Breast epithelium (tissue), 4 donors: ENCODE measurements around the gene EIF4G1. TPM values are rescaled to one million over a fixed set of nuclear protein-coding genes. Genes with fewer than 3 reads are reported as not detected.
A peak's percentile ranks its signal among the peaks of the same experiment; 100 is the strongest.

Source experiments
- DNase-seq, 2 donors: peaks; one replicate each; pipeline ENCODE4 v3.0.0-alpha.2; 2019; ENCODE audit warnings: low spot score in 2 of 2
- H3K27ac ChIP-seq, 2 donors: fragments of 200-600 bp; sonication (generic) in 1 of 2; one replicate each; pipeline ENCODE4 v1.5.1; 2016 to 2019; ENCODE audit warnings: mild to moderate bottlenecking in 1 of 2
- H3K27me3 ChIP-seq, 2 donors: fragments of 200-600 bp; sonication (generic) in 1 of 2; one replicate each; pipeline versions ENCODE4 v1.5.1 to v1.6.0; 2017 to 2019; ENCODE audit warnings: control low read depth in 1 of 2, mild to moderate bottlenecking in 1 of 2
- H3K36me3 ChIP-seq: fragments of 200-600 bp; one replicate; pipeline ENCODE4 v1.5.1; 2019
- H3K4me1 ChIP-seq, 2 donors: fragments of 200-600 bp; sonication (generic); one replicate each; pipeline ENCODE4 v1.5.1; 2016 to 2019; ENCODE audit warnings: control low read depth in 1 of 2
- H3K4me3 ChIP-seq, 3 donors: fragments of 200-600 bp; sonication (generic); 1 replicate in 2 of 3; 2 replicates in 1 of 3; pipeline ENCODE4 v1.5.1; 2016 to 2019; ENCODE audit warnings: mild to moderate bottlenecking in 3 of 3, moderate library complexity in 2 of 3
- H3K9me3 ChIP-seq, 2 donors: fragments of 200-600 bp; sonication (generic) in 1 of 2; one replicate each; pipeline ENCODE4 v1.5.1; 2016 to 2019; ENCODE audit warnings: control low read depth in 1 of 2
- POLR2A ChIP-seq: fragments of 450-650 bp; IDR thresholded peaks from one replicate; pipeline ENCODE4 v1.6.1; 2016; ENCODE audit warnings: antibody characterized with exemption, mild to moderate bottlenecking, moderate library complexity
- POLR2AphosphoS5 ChIP-seq, 3 donors: sonication (generic); formaldehyde crosslinking; IDR thresholded peaks; one replicate each; pipeline ENCODE4 v1.6.1; 2017; ENCODE audit warnings: antibody characterized with exemption in 3 of 3
- intact Hi-C: fragments of 100-400 bp; cut with DNase I; formaldehyde crosslinking; loops from one replicate; pipeline ENCODE4 v1.15.1; 2023; ENCODE audit warnings: low total_unique reads
- total RNA-seq, 3 donors: library from RNA; depleted of rRNA; stranded (reverse); fragments of >200 nt; gene quantifications; one replicate each; pipeline ENCODE4 v1.1.0, GENCODE V29; 2016
- TF ChIP-seq, protein P1 (sequence below), 3 donors: fragments of 450-650 bp; IDR thresholded peaks; one replicate each; pipeline ENCODE4 v1.5.1; 2016 to 2017; ENCODE audit warnings: antibody characterized with exemption in 3 of 3, mild to moderate bottlenecking in 3 of 3, moderate library complexity in 3 of 3

The EIF4G1 gene
- total RNA-seq, 3 donors from 2014 or later = 168 to 202 (median 196) TPM

DNA sequence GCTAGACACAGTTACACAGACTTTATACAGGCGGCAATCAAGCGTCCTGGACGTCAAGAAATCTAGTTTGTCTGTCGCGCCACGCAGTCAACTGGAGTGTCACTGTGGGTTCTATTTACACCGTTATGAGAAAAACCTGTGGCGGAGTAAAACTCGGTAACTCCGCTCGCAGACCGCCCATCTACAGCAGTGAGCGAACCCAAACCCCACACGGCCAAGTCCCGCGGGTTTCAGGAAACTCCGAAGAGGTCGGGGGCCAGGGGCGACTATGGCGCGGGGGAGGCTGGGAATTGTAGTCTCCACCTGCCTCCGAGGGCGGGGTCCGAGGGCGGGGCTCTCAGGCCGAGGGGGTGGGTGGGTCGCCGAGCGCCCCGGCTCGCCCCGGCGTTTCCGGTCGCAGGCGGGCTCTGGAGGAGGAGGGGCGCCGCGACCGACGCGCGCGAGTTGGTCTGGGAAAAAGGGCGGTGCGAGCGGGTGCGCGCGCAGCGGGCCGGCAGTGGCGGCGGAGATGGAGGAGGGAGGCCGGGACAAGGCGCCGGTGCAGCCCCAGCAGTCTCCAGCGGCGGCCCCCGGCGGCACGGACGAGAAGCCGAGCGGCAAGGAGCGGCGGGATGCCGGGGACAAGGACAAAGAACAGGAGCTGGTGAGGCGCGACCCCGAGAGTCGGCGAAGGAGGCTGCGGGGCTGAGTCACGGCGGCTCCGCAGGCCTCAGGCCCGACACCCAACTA lies 15.5 kb upstream of the EIF4G1 start, which contains the start of gene PSMD2:
PSMD2 (plus strand) TSS at position 483 of the 729 bp plus-strand sequence; CDS start at position 509, 26 bp downstream.
- intact Hi-C loops = no loop called here
- no peaks in the 10 kb centered on the region for H3K27me3 ChIP-seq
- DNase-seq = peak; percentile 96 to 99
- TF ChIP-seq, protein P1, sequence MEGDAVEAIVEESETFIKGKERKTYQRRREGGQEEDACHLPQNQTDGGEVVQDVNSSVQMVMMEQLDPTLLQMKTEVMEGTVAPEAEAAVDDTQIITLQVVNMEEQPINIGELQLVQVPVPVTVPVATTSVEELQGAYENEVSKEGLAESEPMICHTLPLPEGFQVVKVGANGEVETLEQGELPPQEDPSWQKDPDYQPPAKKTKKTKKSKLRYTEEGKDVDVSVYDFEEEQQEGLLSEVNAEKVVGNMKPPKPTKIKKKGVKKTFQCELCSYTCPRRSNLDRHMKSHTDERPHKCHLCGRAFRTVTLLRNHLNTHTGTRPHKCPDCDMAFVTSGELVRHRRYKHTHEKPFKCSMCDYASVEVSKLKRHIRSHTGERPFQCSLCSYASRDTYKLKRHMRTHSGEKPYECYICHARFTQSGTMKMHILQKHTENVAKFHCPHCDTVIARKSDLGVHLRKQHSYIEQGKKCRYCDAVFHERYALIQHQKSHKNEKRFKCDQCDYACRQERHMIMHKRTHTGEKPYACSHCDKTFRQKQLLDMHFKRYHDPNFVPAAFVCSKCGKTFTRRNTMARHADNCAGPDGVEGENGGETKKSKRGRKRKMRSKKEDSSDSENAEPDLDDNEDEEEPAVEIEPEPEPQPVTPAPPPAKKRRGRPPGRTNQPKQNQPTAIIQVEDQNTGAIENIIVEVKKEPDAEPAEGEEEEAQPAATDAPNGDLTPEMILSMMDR (IDR thresholded peaks at IDR 0.05) = no peak
- TF ChIP-seq POLR2A (peak; percentile 33), POLR2AphosphoS5 (IDR thresholded peaks at IDR 0.05) (peak; percentile 60 to 69 (median 61))
- H3K4me1 ChIP-seq = peaks cover 0 to 8% of the 10 kb centered on the region in 2 donors
- H3K9me3 ChIP-seq = no peaks in the 10 kb centered on the region
- peak within 1 kb of the TSS; percentile 81 to 93 (median 88) for H3K4me3 ChIP-seq
- no peaks in the 10 kb centered on the region for H3K36me3 ChIP-seq
- H3K27ac ChIP-seq = peak within 1 kb of the TSS; percentile 85 to 92

- Histone ChIP-seq H3K4me1 (peaks cover 0 to 8% of the 10 kb centered on the region in 2 donors), H3K9me3 (no peaks in the 10 kb centered on the region), H3K4me3 (peak overlapping the region; percentile 81 to 93 (median 88)), H3K36me3 (no peaks in the 10 kb centered on the region), H3K27me3 (no peaks in the 10 kb centered on the region), H3K27ac (peak overlapping the region; percentile 68 to 85)
- DNase-seq = no peak
- intact Hi-C loops = no loop called here
- TF ChIP-seq POLR2AphosphoS5 (IDR thresholded peaks at IDR 0.05) = no peak
- TF ChIP-seq POLR2A = no peak
- TF ChIP-seq, protein P1 (IDR thresholded peaks at IDR 0.05) = no peak
Measured at GRCh38 chr3:184299488-184300377, 14.7 kb upstream of the EIF4G1 start.

DNA sequence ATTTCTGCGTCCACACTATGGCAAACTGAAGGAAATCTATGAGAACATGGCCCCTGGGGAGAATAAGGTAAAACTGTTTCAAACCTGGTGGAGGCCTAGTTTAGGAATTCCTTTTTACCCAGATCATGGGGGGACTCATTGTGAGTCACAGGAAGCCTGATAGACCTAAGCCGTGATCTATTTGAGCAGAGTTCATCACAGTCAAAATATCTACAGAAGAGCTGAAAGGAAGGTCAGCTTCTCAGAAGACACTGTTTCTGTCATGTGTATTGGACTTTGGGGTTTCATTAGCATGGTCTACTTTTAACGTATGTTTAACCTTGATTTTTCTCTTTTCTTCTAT lies 14.1 kb upstream of the EIF4G1 start:
- Histone ChIP-seq H3K9me3 (no peaks in the 10 kb centered on the region), H3K27me3 (no peaks in the 10 kb centered on the region), H3K27ac (no peak overlapping the region), H3K4me1 (peaks cover 0 to 8% of the 10 kb centered on the region in 2 donors), H3K36me3 (no peaks in the 10 kb centered on the region), H3K4me3 (no peak overlapping the region)
- no peak for DNase-seq
- intact Hi-C loops = no loop called here
- TF ChIP-seq POLR2AphosphoS5 (IDR thresholded peaks at IDR 0.05) = no peak
- no peak for TF ChIP-seq POLR2A
- TF ChIP-seq, protein P1 (IDR thresholded peaks at IDR 0.05) = no peak

- H3K9me3 ChIP-seq = no peaks in the 10 kb centered on the region
- no peak overlapping the region for H3K4me3 ChIP-seq
- H3K4me1 ChIP-seq = no peaks in the 10 kb centered on the region
- TF ChIP-seq, protein P1 (IDR thresholded peaks at IDR 0.05) = peak in 1 of 3 donors; percentile 19
- no peak for TF ChIP-seq POLR2AphosphoS5 (IDR thresholded peaks at IDR 0.05)
- TF ChIP-seq POLR2A = no peak
- DNase-seq = no peak
- no peaks in the 10 kb centered on the region for H3K36me3 ChIP-seq
- intact Hi-C loops = no loop called here
- no peak overlapping the region for H3K27ac ChIP-seq
- no peaks in the 10 kb centered on the region for H3K27me3 ChIP-seq
Measured at GRCh38 chr3:184305577-184305976, 8.8 kb upstream of the EIF4G1 start.
